A673 (cell line): ENCODE measurements around the gene LPCAT4. TPM values are rescaled to one million over a fixed set of nuclear protein-coding genes. Genes with fewer than 3 reads are reported as not detected.
"Not testable (repeated sequence)": the region's sequence is repeated elsewhere in the genome, so short reads cannot be mapped to it uniquely, and the experiment has no call there.

Experiments
- BruUV-seq: library from RNA; stranded (reverse); fragments of 400-500 nt; replicated peaks from 2 replicates; lab custom pipeline; 2021; lab: Mats Ljungman, UMichigan
- CTCF ChIA-PET: fragments of 300-600 bp; sonication (Branson Sonifier 250); formaldehyde crosslinking; loops from one replicate; lab custom pipeline; 2022; ENCODE audit warnings: antibody characterized with exemption; lab: Charles Lee
- POLR2A ChIA-PET: fragments of 300-600 bp; sonication (Branson Sonifier 250); formaldehyde crosslinking; loops from one replicate; lab custom pipeline; 2022; ENCODE audit warnings: antibody characterized with exemption; ENCODE audit not compliant: low non-redundant PET; lab: Charles Lee
- DNase-seq: peaks from one replicate; pipeline ENCODE4 v3.0.0-alpha.2; 2015; ENCODE audit warnings: low spot score
- H3K27ac ChIP-seq: fragments of 200-600 bp; sonication (generic); 2 replicates; pipeline ENCODE4 v1.5.1; 2016; ENCODE audit warnings: mixed run types, low read depth, mild to moderate bottlenecking, mixed read lengths, antibody characterized with exemption, low read length; ENCODE audit not compliant: poor library complexity, severe bottlenecking
- H3K27me3 ChIP-seq: fragments of 200-600 bp; sonication (generic); replicated peaks from 2 replicates; pipeline ENCODE4 v1.6.1; 2017; ENCODE audit warnings: mixed run types, low read depth, mild to moderate bottlenecking, mixed read lengths, antibody characterized with exemption, low read length; ENCODE audit not compliant: insufficient read depth, poor library complexity
- H3K36me3 ChIP-seq: fragments of 200-600 bp; sonication (generic); 2 replicates; pipeline ENCODE4 v1.6.1; 2016; ENCODE audit warnings: mixed run types, mild to moderate bottlenecking, mixed read lengths, antibody characterized with exemption, low read length; ENCODE audit not compliant: insufficient read depth, poor library complexity, severe bottlenecking
- H3K4me1 ChIP-seq: fragments of 200-600 bp; sonication (generic); 2 replicates; pipeline ENCODE4 v1.6.1; 2017; ENCODE audit warnings: mixed run types, mild to moderate bottlenecking, mixed read lengths, antibody characterized with exemption, low read length; ENCODE audit not compliant: insufficient read depth, poor library complexity, severe bottlenecking
- H3K4me3 ChIP-seq: fragments of 200-600 bp; sonication (generic); 2 replicates; pipeline ENCODE4 v1.5.1; 2016; ENCODE audit warnings: low read depth, mixed run types, mild to moderate bottlenecking, mixed read lengths, low read length; ENCODE audit not compliant: poor library complexity, severe bottlenecking
- H3K9me3 ChIP-seq: fragments of 200-600 bp; sonication (generic); 2 replicates; pipeline ENCODE4 v1.6.1; 2016; ENCODE audit warnings: mixed run types, low read depth, mild to moderate bottlenecking, mixed read lengths, antibody characterized with exemption, low read length; ENCODE audit not compliant: poor library complexity, severe bottlenecking
- EZH2 ChIP-seq: fragments of 200-600 bp; sonication (generic); IDR thresholded peaks from 2 replicates; pipeline ENCODE4 v1.6.1; 2017; ENCODE audit warnings: borderline replicate concordance, low read depth, mild to moderate bottlenecking, mixed read lengths, antibody characterized with exemption, low read length; ENCODE audit not compliant: poor library complexity, severe bottlenecking
- intact Hi-C: fragments of 100-400 bp; cut with micrococcal nuclease; formaldehyde crosslinking; loops from one replicate; pipeline ENCODE4 v1.10.0; 2022; ENCODE audit not compliant: unreplicated experiment
- total RNA-seq: library from RNA; stranded (reverse); gene quantifications from 2 replicates; pipeline ENCODE4 v1.2.3, GENCODE V29; 2021
- TF ChIP-seq, protein P1 (sequence below): fragments of 300-800, 200-600 bp; sonication (generic); conservative IDR thresholded peaks from 2 replicates; pipeline ENCODE4 v1.5.1; 2017; ENCODE audit warnings: low read depth, mild to moderate bottlenecking, antibody characterized with exemption, low read length, moderate library complexity, mixed read lengths

Gene LPCAT4
- total RNA-seq, 1 experiment from 2014 or later = 37.8 TPM

DNA sequence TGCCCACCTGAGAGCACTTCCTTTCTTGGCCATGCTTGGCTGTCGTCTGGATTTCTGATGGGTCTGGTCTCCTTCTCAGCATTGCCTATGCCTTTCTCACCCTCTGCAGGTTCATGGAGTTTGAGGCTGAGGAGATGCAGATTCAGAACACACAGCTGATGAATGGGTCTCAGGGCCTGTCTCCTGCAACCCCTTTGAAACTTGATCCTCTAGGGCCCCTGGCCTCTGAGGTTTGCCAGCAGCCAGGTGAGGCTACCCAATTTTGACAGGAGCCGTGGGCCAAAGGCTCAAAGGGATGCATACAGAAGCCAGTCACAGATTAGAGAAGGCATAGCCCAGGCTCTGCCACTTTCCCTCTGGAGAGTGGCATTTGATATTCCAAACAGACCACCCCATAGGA lies 13.4 kb downstream of the LPCAT4 start:
- CTCF ChIA-PET = no interaction called here
- no peak overlapping the region for H3K27ac ChIP-seq
- H3K27me3 ChIP-seq = no peaks in the 10 kb centered on the region
- TF ChIP-seq, protein P1, sequence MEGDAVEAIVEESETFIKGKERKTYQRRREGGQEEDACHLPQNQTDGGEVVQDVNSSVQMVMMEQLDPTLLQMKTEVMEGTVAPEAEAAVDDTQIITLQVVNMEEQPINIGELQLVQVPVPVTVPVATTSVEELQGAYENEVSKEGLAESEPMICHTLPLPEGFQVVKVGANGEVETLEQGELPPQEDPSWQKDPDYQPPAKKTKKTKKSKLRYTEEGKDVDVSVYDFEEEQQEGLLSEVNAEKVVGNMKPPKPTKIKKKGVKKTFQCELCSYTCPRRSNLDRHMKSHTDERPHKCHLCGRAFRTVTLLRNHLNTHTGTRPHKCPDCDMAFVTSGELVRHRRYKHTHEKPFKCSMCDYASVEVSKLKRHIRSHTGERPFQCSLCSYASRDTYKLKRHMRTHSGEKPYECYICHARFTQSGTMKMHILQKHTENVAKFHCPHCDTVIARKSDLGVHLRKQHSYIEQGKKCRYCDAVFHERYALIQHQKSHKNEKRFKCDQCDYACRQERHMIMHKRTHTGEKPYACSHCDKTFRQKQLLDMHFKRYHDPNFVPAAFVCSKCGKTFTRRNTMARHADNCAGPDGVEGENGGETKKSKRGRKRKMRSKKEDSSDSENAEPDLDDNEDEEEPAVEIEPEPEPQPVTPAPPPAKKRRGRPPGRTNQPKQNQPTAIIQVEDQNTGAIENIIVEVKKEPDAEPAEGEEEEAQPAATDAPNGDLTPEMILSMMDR = no peak
- no peak for TF ChIP-seq EZH2
- no peak for DNase-seq
- no TSS peak for BruUV-seq
- H3K4me1 ChIP-seq = no peaks in the 10 kb centered on the region
- POLR2A ChIA-PET = no interaction called here
- no peaks in the 10 kb centered on the region for H3K9me3 ChIP-seq
- no peak overlapping the region for H3K4me3 ChIP-seq
- intact Hi-C loops = no loop called here
- H3K36me3 ChIP-seq = no peaks in the 10 kb centered on the region

DNA sequence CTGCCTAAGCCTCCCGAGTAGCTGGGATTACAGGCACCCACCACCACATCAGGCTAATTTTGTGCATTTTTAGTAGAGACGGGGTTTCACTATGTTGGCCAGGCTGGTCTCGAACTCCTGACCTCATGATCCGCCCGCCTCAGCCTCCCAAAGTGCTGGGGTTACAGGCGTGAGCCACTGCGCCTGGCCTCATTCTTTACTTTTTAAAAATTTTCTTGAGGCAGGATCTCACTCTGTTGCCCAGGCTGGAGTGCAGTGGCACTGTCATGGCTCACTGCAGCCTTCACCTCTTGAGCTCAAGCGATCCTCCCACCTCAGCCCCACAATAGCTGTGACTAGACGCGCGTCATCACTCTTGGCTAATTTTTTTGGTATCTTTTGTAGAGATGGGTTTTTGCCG lies 14.0 kb downstream of the LPCAT4 start:
- H3K4me1 ChIP-seq, CTCF ChIA-PET, POLR2A ChIA-PET: not testable (repeated sequence)

DNA sequence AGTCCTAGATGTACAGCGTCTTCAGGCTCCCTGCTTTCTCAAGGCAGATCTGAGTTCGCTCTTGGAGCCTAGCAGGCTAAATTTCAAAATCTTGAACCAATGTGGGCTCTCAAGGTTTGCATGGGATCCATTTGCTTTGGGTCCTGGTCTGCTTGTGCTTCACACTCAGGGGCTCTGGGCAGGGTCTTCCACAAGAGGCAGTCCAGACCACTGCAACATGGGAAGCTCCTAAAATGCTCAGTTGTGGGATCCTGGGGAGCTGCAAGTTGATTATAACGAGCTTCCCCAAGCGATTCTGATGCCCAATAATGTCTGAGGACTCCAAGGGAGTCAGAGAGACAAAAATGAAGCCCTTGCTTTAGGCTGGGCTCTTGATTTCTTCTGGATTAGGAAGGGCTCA lies 17.2 kb downstream of the LPCAT4 start:
- Histone ChIP-seq H3K4me3 (no peak overlapping the region), H3K9me3 (no peaks in the 10 kb centered on the region), H3K27me3 (no peaks in the 10 kb centered on the region), H3K27ac (no peak overlapping the region), H3K36me3 (no peaks in the 10 kb centered on the region), H3K4me1 (no peaks in the 10 kb centered on the region)
- no peak for TF ChIP-seq EZH2
- TF ChIP-seq, protein P1 = no peak
- intact Hi-C loops = no loop called here
- POLR2A ChIA-PET = no interaction called here
- CTCF ChIA-PET = no interaction called here
- BruUV-seq = no TSS peak
- DNase-seq = no peak

More for the DNA sequence above, 14.0 kb downstream of the LPCAT4 start:
- H3K4me3 ChIP-seq, intact Hi-C loops, DNase-seq, H3K27me3 ChIP-seq, BruUV-seq, H3K36me3 ChIP-seq, H3K9me3 ChIP-seq, H3K27ac ChIP-seq: not testable (repeated sequence)

DNA sequence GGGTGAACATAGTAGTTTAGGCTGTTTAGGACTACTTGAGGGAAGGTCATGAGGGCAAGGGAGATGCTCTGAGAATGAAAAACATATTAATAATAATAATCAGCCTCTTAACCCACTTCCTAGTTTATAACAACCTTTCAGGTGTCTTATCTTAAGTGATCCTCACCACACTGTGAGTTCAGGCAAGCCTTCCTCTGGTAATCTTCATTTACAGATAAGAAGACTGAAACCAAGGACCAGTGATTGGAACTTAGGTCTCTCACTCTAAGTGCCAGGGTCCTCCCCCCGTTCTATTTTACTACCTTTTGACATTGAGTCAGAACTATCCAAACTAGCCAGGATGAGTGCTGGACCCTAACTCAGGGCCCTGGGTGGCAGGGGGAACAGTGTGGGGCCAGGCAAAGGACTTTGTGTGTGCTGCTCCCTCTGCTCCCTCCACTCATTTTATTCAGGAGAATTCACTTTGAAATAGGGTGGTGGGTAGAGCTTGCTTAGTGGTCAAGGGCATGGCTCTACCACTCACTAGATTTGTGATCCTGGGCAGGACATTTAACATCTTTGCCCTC lies 18.2 kb downstream of the LPCAT4 start:
- Histone ChIP-seq H3K9me3 (no peaks in the 10 kb centered on the region), H3K27ac (no peak overlapping the region), H3K27me3 (no peaks in the 10 kb centered on the region), H3K4me1 (no peaks in the 10 kb centered on the region), H3K4me3 (no peak overlapping the region), H3K36me3 (no peaks in the 10 kb centered on the region)
- intact Hi-C loops = no loop called here
- ChIA-PET CTCF (no interaction called here), POLR2A (no interaction called here)
- no peak for DNase-seq
- no peak for TF ChIP-seq EZH2
- TF ChIP-seq, protein P1 = no peak
- BruUV-seq = no TSS peak
